Measurements from ENCODE around the gene PRODH2. TPM values are rescaled to one million over a fixed set of nuclear protein-coding genes. Genes with fewer than 3 reads are reported as not detected.

Gene PRODH2
- total and polyA plus RNA-seq, 2 of the 13 experiments (the other 11 are each of a cell fraction or from before 2014, with no cell fraction given), result 86.7 to 118 TPM

DNA sequence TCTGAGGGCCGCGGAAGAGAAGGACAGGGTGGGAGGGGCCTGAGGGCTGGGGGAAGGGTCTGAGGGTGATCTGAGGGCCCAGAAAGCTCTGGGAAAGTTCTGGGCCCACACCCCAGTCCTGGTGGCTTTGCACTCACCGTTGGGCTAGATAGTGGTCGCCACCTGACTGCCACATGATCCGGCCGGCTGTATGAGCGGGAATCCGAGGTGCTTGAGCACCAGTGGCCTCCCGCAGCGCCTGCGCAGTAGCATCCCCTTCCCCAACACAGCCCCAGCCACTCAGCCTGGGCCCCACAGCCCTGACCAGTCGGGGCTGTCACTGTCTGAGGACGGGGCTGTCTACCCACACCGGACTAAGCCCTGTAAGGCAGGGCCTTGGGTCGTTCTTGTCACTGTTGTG, 15.0 kb downstream of the PRODH2 start (continued):
- TF ChIP-seq ZFP82 (CRISPR knock-in tag; IDR thresholded peaks at IDR 0.05; ENCODE audit: borderline replicate concordance) (0 out of 2 replicates have a peak, but pooled peaks have one; percentile 36), JUNB (CRISPR knock-in tag; IDR thresholded peaks at IDR 0.05; ENCODE audit: borderline replicate concordance) (no peak), EZH2 (conservative IDR thresholded peaks at IDR 0.05; ENCODE audit: low read depth, low read length) (no peak), MLXIP (CRISPR knock-in tag; IDR thresholded peaks at IDR 0.05; ENCODE audit: borderline replicate concordance) (no peak), AGO2 (optimal IDR thresholded peaks at IDR 0.05; ENCODE audit: low read depth, low read length) (peak; percentile 58), ZNF564 (CRISPR knock-in tag; IDR thresholded peaks at IDR 0.05) (no peak), ZNF510 (CRISPR knock-in tag; IDR thresholded peaks at IDR 0.05; ENCODE audit: low read depth) (no peak), PAX8 (CRISPR knock-in tag; IDR thresholded peaks at IDR 0.05; ENCODE audit: borderline replicate concordance) (no peak), ZNF841 (CRISPR knock-in tag; IDR thresholded peaks at IDR 0.05; ENCODE audit: borderline replicate concordance) (no peak), GTF2F1 (IDR thresholded peaks at IDR 0.05; ENCODE audit: low read length) (no peak), SAFB2 (CRISPR knock-in tag; IDR thresholded peaks at IDR 0.05; ENCODE audit: borderline replicate concordance, low read depth) (peak; percentile 70; the same call in 1 of the 2 replicates), GRHL1 (CRISPR knock-in tag; conservative IDR thresholded peaks at IDR 0.05) (no peak), ZNF607 (CRISPR knock-in tag; IDR thresholded peaks at IDR 0.05; ENCODE audit: borderline replicate concordance) (peak; percentile 39; the same call in 1 of the 2 replicates), RBFOX2 (IDR thresholded peaks at IDR 0.05; ENCODE audit: low read depth, low read length) (no peak), ZNF282 (IDR thresholded peaks at IDR 0.05; ENCODE audit: partially characterized antibody) (no peak), ZNF274 (CRISPR knock-in tag; IDR thresholded peaks at IDR 0.05) (peak; percentile 81)
- TF ChIP-seq, protein P1, sequence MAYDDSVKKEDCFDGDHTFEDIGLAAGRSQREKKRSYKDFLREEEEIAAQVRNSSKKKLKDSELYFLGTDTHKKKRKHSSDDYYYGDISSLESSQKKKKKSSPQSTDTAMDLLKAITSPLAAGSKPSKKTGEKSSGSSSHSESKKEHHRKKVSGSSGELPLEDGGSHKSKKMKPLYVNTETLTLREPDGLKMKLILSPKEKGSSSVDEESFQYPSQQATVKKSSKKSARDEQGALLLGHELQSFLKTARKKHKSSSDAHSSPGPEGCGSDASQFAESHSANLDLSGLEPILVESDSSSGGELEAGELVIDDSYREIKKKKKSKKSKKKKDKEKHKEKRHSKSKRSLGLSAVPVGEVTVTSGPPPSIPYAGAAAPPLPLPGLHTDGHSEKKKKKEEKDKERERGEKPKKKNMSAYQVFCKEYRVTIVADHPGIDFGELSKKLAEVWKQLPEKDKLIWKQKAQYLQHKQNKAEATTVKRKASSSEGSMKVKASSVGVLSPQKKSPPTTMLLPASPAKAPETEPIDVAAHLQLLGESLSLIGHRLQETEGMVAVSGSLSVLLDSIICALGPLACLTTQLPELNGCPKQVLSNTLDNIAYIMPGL (CRISPR knock-in tag; IDR thresholded peaks at IDR 0.05; ENCODE audit: borderline replicate concordance in 1 of 2, low read depth in 1 of 2), result no peak
- TF ChIP-seq, protein P2, sequence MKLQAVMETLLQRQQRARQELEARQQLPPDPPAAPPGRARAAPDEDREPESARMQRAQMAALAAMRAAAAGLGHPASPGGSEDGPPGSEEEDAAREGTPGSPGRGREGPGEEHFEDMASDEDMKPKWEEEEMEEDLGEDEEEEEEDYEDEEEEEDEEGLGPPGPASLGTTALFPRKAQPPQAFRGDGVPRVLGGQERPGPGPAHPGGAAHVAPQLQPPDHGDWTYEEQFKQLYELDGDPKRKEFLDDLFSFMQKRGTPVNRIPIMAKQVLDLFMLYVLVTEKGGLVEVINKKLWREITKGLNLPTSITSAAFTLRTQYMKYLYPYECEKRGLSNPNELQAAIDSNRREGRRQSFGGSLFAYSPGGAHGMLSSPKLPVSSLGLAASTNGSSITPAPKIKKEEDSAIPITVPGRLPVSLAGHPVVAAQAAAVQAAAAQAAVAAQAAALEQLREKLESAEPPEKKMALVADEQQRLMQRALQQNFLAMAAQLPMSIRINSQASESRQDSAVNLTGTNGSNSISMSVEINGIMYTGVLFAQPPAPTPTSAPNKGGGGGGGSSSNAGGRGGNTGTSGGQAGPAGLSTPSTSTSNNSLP (IDR thresholded peaks at IDR 0.05; ENCODE audit: low read depth, low read length), result no peak
- TF ChIP-seq, protein P3, sequence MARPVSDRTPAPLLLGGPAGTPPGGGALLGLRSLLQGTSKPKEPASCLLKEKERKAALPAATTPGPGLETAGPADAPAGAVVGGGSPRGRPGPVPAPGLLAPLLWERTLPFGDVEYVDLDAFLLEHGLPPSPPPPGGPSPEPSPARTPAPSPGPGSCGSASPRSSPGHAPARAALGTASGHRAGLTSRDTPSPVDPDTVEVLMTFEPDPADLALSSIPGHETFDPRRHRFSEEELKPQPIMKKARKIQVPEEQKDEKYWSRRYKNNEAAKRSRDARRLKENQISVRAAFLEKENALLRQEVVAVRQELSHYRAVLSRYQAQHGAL (CRISPR knock-in tag; IDR thresholded peaks at IDR 0.05; ENCODE audit: not compliant biosample characterization), result no peak
